Sigmoid colon (tissue), 4 donors: Measurements from ENCODE around the gene ARSJ.

Experiments
- EP300 ChIP-seq, 4 donors: sonication (generic); formaldehyde crosslinking; IDR thresholded peaks; one replicate each; pipeline ENCODE4 v1.6.1; 2017; ENCODE audit warnings: antibody characterized with exemption in 4 of 4
- POLR2A ChIP-seq, 2 donors: fragments of 450-650 bp; IDR thresholded peaks; one replicate each; pipeline ENCODE4 v1.6.1; 2016; ENCODE audit warnings: antibody characterized with exemption in 2 of 2, mild to moderate bottlenecking in 2 of 2, moderate library complexity in 2 of 2
- TF ChIP-seq, protein P1 (sequence below), 4 experiments: fragments of 450-650 bp in 3 of 4; fragments of 200-600 bp in 1 of 4; IDR thresholded peaks; one replicate each; pipeline ENCODE4 v1.5.1; 2016 to 2019; ENCODE audit warnings: antibody characterized with exemption in 4 of 4, mild to moderate bottlenecking in 3 of 4, moderate library complexity in 2 of 4

DNA sequence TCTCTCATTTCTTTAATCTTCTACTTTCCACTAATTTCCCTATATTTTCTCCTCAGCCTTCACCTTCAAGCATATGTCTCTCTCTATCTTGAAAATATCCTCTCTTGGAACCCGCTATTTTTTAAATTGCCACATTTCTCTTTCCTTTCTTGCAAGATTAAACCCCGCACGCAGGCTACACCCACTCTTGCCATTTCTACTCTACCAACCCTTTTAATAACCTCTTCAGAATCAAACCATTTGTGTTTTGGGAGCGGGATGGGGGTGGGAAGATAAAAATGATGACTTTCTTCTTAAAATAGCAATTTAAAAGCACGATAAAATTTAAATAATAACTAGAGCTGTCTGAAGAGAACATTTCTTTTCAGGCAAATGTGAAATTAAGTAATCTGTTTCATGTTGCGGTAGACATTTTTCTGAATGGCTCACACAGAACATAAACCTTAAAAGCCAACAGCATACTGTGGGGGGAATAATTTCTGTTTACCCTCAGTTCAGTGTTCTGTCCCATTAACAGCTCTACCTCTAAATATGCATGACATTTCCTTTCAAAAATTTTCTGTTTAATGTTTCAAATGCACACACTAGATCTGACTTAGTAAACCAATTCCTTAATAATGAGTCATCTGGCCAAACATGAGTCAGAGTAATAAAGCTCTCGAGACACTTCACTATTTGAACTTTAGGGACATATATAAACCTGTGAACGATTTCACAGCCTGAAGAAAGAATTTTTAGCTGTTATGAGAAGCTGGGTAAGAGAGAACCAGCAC, 20.5 kb downstream of the ARSJ start:
- TF ChIP-seq POLR2A (IDR thresholded peaks at IDR 0.05) (no peak), EP300 (IDR thresholded peaks at IDR 0.05) (peak in 1 of 4 donors; percentile 45)
- TF ChIP-seq, protein P1, sequence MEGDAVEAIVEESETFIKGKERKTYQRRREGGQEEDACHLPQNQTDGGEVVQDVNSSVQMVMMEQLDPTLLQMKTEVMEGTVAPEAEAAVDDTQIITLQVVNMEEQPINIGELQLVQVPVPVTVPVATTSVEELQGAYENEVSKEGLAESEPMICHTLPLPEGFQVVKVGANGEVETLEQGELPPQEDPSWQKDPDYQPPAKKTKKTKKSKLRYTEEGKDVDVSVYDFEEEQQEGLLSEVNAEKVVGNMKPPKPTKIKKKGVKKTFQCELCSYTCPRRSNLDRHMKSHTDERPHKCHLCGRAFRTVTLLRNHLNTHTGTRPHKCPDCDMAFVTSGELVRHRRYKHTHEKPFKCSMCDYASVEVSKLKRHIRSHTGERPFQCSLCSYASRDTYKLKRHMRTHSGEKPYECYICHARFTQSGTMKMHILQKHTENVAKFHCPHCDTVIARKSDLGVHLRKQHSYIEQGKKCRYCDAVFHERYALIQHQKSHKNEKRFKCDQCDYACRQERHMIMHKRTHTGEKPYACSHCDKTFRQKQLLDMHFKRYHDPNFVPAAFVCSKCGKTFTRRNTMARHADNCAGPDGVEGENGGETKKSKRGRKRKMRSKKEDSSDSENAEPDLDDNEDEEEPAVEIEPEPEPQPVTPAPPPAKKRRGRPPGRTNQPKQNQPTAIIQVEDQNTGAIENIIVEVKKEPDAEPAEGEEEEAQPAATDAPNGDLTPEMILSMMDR (IDR thresholded peaks at IDR 0.05) = no peak
